T-helper 2 cell treated with Interferon-gamma antibody and Interleukin-4, amounts not matched to agents 5 μg/mL and 100 μg/mL, for 36 hours (primary cell): ENCODE measurements around the gene PLSCR1.

ENCODE experiments used
- DNase-seq: peaks from one replicate; pipeline ENCODE4 v3.0.0; 2021; ENCODE audit warnings: low spot score
- H3K27ac Mint-ChIP-seq: one replicate; pipeline ENCODE4 v1.8.0; 2021; ENCODE audit warnings: mild to moderate bottlenecking, mixed read lengths
- H3K27me3 Mint-ChIP-seq: one replicate; pipeline ENCODE4 v1.8.0; 2021; ENCODE audit warnings: low read depth, mixed read lengths
- H3K36me3 Mint-ChIP-seq: one replicate; pipeline ENCODE4 v1.8.0; 2021; ENCODE audit warnings: low read depth, mixed read lengths
- H3K4me1 Mint-ChIP-seq: one replicate; pipeline ENCODE4 v1.8.0; 2021; ENCODE audit warnings: low read depth, mixed read lengths
- H3K4me3 Mint-ChIP-seq: one replicate; pipeline ENCODE4 v1.8.0; 2022; ENCODE audit warnings: mild to moderate bottlenecking, moderate library complexity, mixed read lengths
- H3K9me3 Mint-ChIP-seq: one replicate; pipeline ENCODE4 v1.8.0; 2021; ENCODE audit warnings: mixed read lengths

The PLSCR1 gene

DNA sequence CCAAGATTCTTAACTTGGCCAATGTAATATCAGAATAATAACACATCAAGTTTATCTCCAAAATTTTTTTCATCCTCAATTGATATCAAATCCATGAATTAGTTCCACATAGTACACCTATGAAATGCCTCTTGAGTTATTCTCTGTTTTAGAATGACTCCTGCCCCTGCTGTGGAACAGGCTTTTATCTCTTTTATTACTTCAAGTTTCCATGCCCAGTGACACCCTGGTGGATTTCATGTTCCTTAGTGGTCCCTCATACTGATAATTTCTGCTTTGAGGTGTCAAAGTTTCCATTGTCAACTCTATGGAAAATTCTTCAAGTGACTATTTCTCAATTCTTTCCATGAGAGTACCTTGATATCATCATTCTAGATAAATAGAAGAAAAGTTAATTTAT lies 24.6 kb downstream of the PLSCR1 start:
- H3K27ac Mint-ChIP-seq, result no peak overlapping the region
- H3K27me3 Mint-ChIP-seq, result no peaks in the 10 kb centered on the region
- H3K36me3 Mint-ChIP-seq, result peaks cover 37% of the 10 kb centered on the region
- H3K9me3 Mint-ChIP-seq, result no peaks in the 10 kb centered on the region
- no peak for DNase-seq
- no peak overlapping the region for H3K4me3 Mint-ChIP-seq
- no peaks in the 10 kb centered on the region for H3K4me1 Mint-ChIP-seq

DNA sequence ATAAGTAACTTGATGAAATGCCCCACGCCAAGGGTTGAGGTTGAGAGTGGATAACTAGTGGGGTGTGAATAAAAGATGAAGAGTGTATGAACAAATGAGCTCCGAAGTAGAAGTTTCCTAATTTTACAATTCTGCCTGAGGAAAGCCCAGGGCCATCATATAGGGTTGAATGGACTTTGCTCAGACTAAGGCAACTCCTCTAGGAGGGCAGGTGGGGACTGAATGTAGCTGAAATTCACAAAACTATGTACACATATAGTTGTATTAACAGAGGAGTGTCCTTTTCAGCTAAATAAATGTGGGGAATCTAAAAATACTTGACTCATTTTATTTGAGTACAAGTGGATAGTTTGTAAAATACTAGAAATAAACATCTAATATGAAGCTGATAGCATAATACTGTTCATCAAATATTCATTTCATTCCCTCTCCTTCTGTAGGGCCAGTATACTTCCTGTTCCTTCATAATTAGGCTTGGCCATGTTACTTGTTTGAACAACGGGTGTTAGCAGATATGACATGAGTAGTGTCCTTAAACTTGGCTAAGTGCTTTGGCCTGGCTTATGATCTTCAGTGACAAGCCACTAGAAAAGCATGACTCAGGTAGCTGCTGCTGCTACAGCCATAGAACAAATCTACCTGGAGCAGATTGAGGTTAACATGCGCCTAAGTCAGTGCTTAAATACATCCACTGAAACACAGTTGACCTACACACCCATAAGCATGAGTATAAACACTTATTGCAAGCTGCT lies 26.5 kb downstream of the PLSCR1 start:
- Mint-ChIP-seq H3K4me1 (peaks cover 17% of the 10 kb centered on the region), H3K9me3 (no peaks in the 10 kb centered on the region), H3K27ac (no peak overlapping the region), H3K36me3 (peaks cover 45% of the 10 kb centered on the region), H3K4me3 (no peak overlapping the region), H3K27me3 (no peaks in the 10 kb centered on the region)
- no peak for DNase-seq

DNA sequence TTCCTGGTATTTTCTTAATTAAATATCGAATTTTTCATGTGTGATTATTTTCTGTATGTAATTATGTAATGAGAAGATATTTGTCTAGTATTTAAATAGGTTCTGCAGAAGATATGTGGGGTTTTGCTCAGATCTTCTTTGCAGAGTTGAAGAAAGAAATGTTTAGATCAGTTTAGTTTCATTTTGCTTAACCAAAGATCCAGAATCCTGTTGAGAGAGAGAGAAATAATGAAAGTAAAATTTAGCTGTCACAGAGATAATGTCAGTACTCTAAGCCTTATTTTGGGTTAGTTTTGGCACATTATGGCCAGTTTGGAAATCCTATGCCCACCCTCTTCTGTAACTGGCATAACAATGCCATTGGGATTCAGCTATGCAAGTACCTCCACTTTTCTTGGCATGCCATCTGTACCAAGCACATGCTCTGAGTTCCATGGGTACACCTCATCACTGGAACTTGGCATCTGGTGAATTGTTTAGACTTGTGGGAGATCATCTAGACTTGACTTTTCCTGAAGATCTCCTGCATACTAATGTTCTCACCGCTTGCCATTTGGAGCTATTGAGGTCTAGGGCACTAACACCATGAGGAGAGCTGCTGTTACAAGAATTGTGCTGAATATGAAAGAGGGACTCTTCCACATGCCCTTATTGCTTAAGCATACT lies 30.9 kb downstream of the PLSCR1 start:
- Mint-ChIP-seq H3K4me1 (peaks cover 24% of the 10 kb centered on the region), H3K27me3 (no peaks in the 10 kb centered on the region), H3K9me3 (no peaks in the 10 kb centered on the region), H3K27ac (peak overlapping the region; percentile 17), H3K36me3 (peaks cover 38% of the 10 kb centered on the region), H3K4me3 (peak overlapping the region; percentile 24)
- no peak for DNase-seq

DNA sequence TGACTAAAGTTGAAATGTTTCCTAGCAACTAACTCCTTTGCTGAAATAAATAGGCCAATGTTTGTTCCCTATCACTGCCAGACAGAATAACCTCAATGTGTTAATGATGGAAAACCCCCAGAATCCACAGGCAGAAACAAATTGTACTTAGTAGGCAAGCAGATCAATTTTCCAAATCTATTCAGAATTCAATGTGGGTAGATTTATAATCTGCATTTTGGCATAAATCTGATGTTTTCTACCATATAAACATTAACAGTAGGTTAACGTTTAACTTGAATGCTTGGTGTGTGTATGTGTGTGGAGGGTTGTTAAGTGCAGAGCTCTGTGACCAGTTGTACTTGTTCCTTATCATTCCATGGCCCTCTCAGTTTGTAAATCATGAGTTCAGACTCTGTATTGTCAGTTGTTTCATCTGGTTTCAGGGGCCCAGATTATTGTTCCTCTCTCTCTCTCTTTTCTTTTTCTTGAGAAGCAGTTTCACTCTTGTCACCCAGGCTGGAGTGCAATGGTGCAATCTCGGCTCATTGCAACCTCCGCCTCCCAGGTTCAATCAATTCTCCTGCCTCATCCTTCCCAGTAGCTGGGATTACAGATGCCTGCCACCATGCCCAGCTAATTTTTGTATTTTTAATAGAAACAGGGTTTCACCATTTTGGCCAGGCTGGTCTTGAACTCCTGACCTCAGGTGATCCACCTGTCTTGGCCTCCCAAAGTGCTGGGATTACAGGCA lies 32.8 kb downstream of the PLSCR1 start:
- H3K36me3 Mint-ChIP-seq, result peaks cover 42% of the 10 kb centered on the region
- peaks cover 24% of the 10 kb centered on the region for H3K4me1 Mint-ChIP-seq
- no peaks in the 10 kb centered on the region for H3K27me3 Mint-ChIP-seq
- no peak overlapping the region for H3K27ac Mint-ChIP-seq
- DNase-seq, result no peak
- H3K4me3 Mint-ChIP-seq, result no peak overlapping the region
- H3K9me3 Mint-ChIP-seq, result no peaks in the 10 kb centered on the region

DNA sequence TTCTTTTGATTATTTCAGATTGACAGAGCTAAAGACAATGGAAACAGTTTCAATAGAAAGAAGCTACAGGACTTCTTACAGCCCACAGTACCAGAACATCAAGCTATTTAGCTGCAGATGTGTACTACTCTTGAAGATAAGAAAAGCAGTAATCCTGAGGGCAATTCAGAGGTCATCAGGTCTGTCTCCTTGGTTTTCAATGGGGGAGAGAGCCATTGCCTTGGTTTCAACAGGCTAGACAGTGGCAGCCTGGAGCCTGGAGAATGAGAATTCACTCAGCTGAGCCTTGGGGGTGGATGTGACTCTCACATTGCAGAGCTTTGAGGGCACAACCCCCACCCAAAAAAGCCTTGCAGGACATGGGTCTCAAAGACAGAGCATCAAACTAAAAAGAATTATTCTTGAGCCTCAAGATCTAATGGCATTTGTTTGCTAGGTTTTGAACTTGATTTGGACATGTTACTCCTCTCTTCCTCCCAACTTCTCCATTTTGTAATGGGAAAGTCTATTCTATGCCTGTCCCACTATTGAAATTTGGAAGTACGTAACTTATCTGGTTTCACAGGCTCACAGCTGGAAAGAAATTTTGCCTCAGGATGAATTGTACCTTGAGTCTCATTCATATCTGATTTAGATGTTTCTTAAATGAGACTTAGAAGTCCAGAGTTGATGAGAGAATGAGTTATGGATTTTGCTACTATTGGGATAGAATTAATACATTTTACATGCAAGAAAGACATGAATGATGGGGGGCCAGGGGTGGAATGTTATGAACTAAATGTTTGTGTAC lies 36.9 kb downstream of the PLSCR1 start:
- no peak overlapping the region for H3K4me3 Mint-ChIP-seq
- peaks cover 11% of the 10 kb centered on the region for H3K4me1 Mint-ChIP-seq
- DNase-seq, result no peak
- H3K9me3 Mint-ChIP-seq, result no peaks in the 10 kb centered on the region
- peaks cover 30% of the 10 kb centered on the region for H3K36me3 Mint-ChIP-seq
- no peak overlapping the region for H3K27ac Mint-ChIP-seq
- H3K27me3 Mint-ChIP-seq, result no peaks in the 10 kb centered on the region

DNA sequence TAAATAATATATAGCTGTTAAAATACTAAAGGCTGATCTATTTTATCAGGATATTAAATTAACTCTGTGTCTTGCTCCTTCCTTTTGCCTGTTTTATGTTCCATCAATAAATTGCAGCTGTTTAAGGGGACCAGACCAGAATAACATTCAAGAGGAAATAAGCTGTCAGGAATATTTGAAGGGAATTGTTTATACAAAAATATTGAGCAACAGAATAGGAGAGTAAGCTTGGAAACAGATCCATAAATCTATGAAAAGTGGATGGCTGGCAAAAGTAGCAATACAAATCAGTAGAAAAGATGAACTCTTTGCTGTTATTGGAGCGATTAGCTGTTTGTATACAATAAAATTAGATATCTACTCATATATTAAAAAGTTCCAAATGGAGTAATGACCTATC lies 38.9 kb downstream of the PLSCR1 start:
- DNase-seq, result no peak
- H3K27me3 Mint-ChIP-seq, result no peaks in the 10 kb centered on the region
- no peak overlapping the region for H3K4me3 Mint-ChIP-seq
- H3K36me3 Mint-ChIP-seq, result peaks cover 20% of the 10 kb centered on the region
- no peaks in the 10 kb centered on the region for H3K9me3 Mint-ChIP-seq
- H3K27ac Mint-ChIP-seq, result no peak overlapping the region
- peaks cover 9% of the 10 kb centered on the region for H3K4me1 Mint-ChIP-seq

DNA sequence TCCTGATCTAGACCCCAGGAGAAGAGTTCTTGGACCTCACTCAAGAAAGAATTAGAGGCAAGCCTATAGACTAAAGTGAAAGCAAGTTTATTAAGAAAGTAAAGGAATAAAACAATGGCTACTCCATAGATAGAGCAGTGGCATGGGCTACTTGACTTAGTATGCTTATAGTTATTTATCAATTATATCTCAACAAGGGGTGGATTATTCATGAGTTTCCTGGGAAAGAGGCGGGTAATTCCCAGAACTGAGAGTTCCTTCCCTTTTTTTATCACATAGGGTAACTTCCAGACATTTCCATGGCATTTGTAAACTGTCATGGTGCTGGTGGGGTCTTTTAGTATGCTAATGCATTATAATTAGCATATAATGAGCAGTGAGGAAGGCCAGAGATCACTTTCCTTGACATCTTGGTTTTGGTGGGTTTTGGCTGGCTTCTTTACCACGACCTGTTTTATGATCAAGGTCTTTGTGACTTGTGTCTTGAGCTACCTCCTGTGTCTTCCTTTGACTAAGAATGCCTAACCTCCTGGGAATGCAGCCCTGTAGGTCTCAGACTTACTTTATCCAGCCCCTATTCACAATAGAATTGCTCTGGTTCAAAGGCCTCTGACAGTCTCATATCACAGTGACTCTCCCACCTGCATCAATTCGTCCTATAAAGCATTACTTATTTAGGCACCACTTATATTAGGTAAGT lies 39.8 kb downstream of the PLSCR1 start:
- H3K4me3 Mint-ChIP-seq, result no peak overlapping the region
- no peaks in the 10 kb centered on the region for H3K27me3 Mint-ChIP-seq

DNA sequence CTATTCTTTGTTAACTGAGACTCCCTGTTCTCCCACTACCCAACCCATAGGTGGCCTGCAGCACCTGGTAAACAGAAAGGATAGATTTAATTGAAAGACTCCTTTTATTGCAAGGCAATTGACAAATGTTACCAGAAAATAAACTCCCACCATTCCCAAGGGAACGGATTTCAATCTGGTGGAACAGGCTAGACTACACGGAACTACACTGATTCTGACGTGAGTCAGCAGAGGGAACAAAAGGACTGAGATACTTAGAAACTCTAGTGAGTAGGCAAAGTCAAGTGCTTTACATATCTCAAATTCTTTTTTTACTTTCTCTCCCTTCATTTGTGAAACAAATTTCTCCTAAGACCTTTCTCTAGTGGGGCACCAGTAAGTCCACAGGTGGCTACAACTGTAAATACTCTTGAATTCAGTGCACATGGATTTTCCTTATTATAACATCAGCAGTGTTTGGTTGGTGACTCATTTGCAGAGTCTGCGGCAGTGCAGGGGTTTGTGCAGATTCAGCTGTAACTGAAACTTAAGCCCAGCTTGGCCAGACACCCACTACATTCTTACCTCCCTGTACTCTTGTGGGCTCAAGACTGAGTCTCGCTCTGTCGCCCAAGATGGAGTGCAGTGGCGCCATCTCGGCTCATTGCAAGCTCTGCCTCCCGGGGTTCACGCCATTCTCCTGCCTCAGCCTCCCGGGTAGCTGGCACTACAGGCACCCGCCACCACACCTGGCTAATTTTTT lies 40.8 kb downstream of the PLSCR1 start:
- Mint-ChIP-seq H3K4me3 (no peak overlapping the region), H3K27ac (no peak overlapping the region), H3K27me3 (no peaks in the 10 kb centered on the region), H3K36me3 (peaks cover 16% of the 10 kb centered on the region), H3K4me1 (peaks cover 9% of the 10 kb centered on the region), H3K9me3 (no peaks in the 10 kb centered on the region)
- peak; percentile 35 for DNase-seq

More for the DNA sequence above, 39.8 kb downstream of the PLSCR1 start:
- no peak for DNase-seq
- H3K9me3 Mint-ChIP-seq, result no peaks in the 10 kb centered on the region
- H3K4me1 Mint-ChIP-seq, result peaks cover 9% of the 10 kb centered on the region
- peaks cover 16% of the 10 kb centered on the region for H3K36me3 Mint-ChIP-seq
- no peak overlapping the region for H3K27ac Mint-ChIP-seq

DNA sequence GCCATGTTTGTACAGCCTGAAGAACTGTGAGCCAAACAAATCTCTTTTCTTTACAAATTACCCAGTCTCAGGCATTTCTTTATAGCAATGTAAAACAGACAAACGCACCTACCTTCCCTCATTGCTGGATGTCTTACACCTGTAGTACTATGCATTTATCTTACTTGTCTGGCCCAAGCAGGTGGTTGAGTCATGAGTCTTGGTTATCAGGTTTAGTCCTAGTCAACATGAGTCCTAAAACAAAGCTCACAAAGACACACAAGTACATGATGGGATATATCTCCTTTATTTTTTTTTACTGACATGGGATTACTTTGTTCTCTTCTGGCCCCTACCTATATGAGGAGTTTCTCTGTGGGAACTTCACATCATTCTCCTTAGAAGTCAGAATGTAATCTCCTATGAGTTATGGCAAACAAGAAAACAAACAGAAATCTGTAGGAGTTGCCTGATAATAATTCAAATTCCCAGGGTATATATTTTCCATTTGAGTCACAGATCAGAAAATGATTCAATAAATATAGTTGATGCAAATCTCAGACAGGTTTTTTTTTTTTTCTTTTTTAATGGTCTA lies 41.4 kb downstream of the PLSCR1 start:
- no peak overlapping the region for H3K27ac Mint-ChIP-seq

DNA sequence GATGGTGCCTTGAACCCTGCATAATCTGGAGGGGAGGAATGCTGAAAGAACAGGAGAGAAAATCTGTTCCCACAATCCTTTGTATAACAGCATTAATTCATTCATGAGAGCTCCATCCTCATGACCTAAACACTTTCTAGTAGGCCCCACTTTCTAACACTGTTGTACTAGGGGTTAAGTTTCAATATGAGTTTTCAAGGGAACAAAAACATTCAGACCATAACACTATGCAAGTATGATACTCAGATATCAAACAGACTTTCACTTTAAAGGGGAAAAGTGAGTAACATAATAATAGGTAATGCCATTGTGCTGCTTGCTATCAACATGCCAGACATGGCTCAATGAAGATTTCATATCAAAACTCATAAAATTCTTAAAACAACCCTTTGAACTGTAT lies 42.7 kb downstream of the PLSCR1 start:
- no peaks in the 10 kb centered on the region for H3K9me3 Mint-ChIP-seq
- no peaks in the 10 kb centered on the region for H3K27me3 Mint-ChIP-seq
- no peak overlapping the region for H3K27ac Mint-ChIP-seq
- no peak for DNase-seq
- H3K4me3 Mint-ChIP-seq, result no peak overlapping the region
- peaks cover 11% of the 10 kb centered on the region for H3K36me3 Mint-ChIP-seq
- peaks cover 15% of the 10 kb centered on the region for H3K4me1 Mint-ChIP-seq

More for the DNA sequence above, 41.4 kb downstream of the PLSCR1 start:
- Mint-ChIP-seq H3K4me3 (no peak overlapping the region), H3K36me3 (peaks cover 11% of the 10 kb centered on the region), H3K4me1 (peaks cover 13% of the 10 kb centered on the region), H3K27me3 (no peaks in the 10 kb centered on the region), H3K9me3 (no peaks in the 10 kb centered on the region)
- DNase-seq, result no peak

DNA sequence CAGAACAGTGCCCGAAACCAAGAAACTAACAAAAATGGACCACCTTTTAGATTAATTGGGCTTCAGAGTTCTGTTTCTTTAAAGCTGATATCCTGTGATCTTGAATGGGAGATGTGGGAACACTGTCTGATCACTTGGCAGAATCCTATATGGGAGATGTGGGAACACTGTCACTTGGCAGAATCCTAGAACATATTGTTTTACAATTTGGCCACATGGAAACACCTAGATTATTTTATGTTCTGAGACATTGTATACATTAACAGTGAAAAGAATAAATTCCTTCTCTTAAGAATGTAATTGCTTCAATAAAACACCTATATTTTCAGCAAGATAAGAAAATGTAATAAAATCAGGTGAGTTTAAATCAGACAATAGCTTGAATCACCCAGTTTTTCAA lies 44.7 kb downstream of the PLSCR1 start:
- Mint-ChIP-seq H3K27me3 (no peaks in the 10 kb centered on the region), H3K4me1 (peaks cover 17% of the 10 kb centered on the region), H3K4me3 (no peak overlapping the region), H3K27ac (no peak overlapping the region), H3K36me3 (peaks cover 10% of the 10 kb centered on the region), H3K9me3 (no peaks in the 10 kb centered on the region)
- no peak for DNase-seq

DNA sequence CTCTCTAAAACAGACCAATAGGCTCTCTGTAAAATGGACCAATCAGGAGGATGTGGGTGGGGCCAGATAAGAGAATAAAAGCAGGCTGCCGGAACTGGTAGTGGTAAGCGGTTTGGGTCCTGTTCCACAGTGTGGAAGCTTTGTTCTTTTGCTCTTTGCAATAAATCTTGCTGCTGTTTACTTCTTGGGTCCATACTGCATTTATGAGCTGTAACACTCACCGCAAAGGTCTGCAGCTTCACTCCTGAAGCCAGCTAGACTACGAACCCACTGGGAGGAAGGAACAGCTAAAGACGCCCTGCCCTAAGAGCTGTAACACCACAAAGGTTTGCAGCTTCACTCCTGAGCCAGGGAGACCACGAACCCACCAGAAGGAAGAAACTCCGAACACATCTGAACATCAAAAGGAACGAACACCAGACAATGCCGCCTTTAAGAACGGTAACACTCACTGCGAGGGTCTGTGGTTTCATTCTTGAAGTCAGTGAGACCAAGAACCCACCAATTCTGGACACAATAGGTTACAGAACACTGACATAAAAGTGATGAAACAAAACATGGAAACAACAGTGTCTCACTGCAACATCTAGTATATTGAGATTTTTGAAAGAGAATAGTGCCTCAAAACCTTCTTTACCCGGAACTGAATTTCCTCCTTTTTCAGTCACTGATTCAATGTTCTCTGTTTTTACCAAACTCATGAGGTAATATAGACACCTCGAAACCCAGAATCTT lies 46.2 kb downstream of the PLSCR1 start:
- Mint-ChIP-seq H3K4me1 (peaks cover 13% of the 10 kb centered on the region), H3K4me3 (peak overlapping the region; percentile 78), H3K36me3 (peaks cover 5% of the 10 kb centered on the region), H3K9me3 (no peaks in the 10 kb centered on the region), H3K27me3 (peaks cover 3% of the 10 kb centered on the region), H3K27ac (peak overlapping the region; percentile 81)
- no peak for DNase-seq
